ENCODE measurements around the gene PHLDA1. TPM values are rescaled to one million over a fixed set of nuclear protein-coding genes. Genes with fewer than 3 reads are reported as not detected.

PHLDA1 gene
- 49.5 and 50.5 TPM in 2 replicates for total RNA-seq

DNA sequence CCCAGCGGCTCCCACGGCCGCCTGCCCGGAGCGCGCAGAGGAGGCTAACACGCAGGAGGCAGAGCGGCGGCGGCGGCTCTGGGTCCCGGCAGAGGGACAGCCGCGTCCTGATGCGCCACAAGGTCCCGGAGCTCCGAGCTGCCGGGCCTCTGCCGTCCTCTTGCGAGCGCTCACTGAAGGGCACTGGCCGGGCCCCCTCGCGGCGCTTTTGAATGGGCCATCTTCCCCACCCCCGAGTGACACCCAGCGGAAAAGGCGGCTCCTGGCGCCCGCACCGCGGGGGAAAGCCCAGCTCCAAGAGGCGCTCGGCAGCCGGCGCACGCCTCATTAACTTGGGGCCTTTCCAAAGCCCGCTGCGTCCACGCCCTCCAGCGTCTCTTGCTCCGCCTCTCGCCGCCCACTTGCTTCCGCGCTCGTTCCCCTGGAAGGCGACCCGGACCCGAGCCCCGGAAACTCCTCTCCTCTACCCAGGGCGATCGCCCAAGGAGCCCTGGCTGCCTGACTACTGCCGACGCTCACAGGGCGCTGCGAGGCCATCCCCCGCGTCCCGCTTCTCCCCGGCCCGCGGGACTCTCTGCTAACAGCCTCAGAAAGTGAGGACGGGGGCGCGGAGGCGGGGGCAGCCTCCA is at the start of gene PHLDA1:
TSS of gene PHLDA1 (minus strand) at position 363 of the 629 bp plus-strand sequence.

Other genes with a start within 250 kb of the PHLDA1 start
- gene NAP1L1, start 52.9 kb upstream of the PHLDA1 start, total RNA-seq, result 317 and 357 TPM in 2 replicates